NCI-H2196 treated with DMSO at 0.1 percent for 48 hours (cell line): Measurements from ENCODE around the gene ROM1.
"Not testable (repeated sequence)": the region's sequence is repeated elsewhere in the genome, so short reads cannot be mapped to it uniquely, and the experiment has no call there.

Experiments used
- DNase-seq: peaks from one replicate; lab custom pipeline; 2025; ENCODE audit not compliant: unreplicated experiment; lab: John Stamatoyannopoulos, UW

Gene ROM1

GRCh38 chr11:62607714-62608113, 5.3 kb upstream of the ROM1 start:
- DNase-seq = no peak

GRCh38 chr11:62608776-62609175, 4.3 kb upstream of the ROM1 start:
- no peak for DNase-seq

- DNase-seq = no peak
These were observed 2.7 kb upstream of the ROM1 start for GRCh38 chr11:62610403-62610802.

- no peak for DNase-seq
These were observed 2.0 kb upstream of the ROM1 start for GRCh38 chr11:62610814-62611704.

GRCh38 chr11:62611705-62612365, 1.2 kb upstream of the ROM1 start:
- no peak for DNase-seq

- DNase-seq = peak; percentile 82
These were observed 278 bp downstream of the ROM1 start for GRCh38 chr11:62613291-62613778.

GRCh38 chr11:62614275-62614674, 1.2 kb downstream of the ROM1 start:
- DNase-seq = peak; percentile 42

- no peak for DNase-seq
These were observed 2.5 kb downstream of the ROM1 start for GRCh38 chr11:62615521-62615920.

GRCh38 chr11:62616957-62617356, 3.9 kb downstream of the ROM1 start:
- not testable (repeated sequence) for DNase-seq

- DNase-seq = no peak
These were observed 8.0 kb downstream of the ROM1 start for GRCh38 chr11:62621027-62621566.

- peak; percentile 96 for DNase-seq
These were observed 8.8 kb downstream of the ROM1 start, which contains the start of gene B3GAT3 for GRCh38 chr11:62621567-62622470. B3GAT3 (minus strand) TSS chr11:62621986; CDS start chr11:62621947, 39 bp downstream.

- DNase-seq = no peak
These were observed 9.5 kb downstream of the ROM1 start for GRCh38 chr11:62622476-62623089.

GRCh38 chr11:62627713-62628112, 14.7 kb downstream of the ROM1 start:
- no peak for DNase-seq

- DNase-seq = no peak
These were observed 19.4 kb downstream of the ROM1 start for GRCh38 chr11:62632492-62632891.

- no peak for DNase-seq
These were observed 31.2 kb downstream of the ROM1 start for GRCh38 chr11:62644220-62644619.

- DNase-seq = no peak
These were observed 32.6 kb downstream of the ROM1 start for GRCh38 chr11:62645671-62645945.

GRCh38 chr11:62645946-62646824, 33.1 kb downstream of the ROM1 start, which contains the start of gene GANAB:
GANAB (minus strand) TSS chr11:62646613; CDS start chr11:62646599, 14 bp downstream.
- peak; percentile 95 for DNase-seq

GRCh38 chr11:62646825-62647608, 34.0 kb downstream of the ROM1 start:
- DNase-seq = no peak

GRCh38 chr11:62647609-62648005, 34.5 kb downstream of the ROM1 start:
- DNase-seq = no peak
